ENCODE measurements around the gene UTP15.

DNA sequence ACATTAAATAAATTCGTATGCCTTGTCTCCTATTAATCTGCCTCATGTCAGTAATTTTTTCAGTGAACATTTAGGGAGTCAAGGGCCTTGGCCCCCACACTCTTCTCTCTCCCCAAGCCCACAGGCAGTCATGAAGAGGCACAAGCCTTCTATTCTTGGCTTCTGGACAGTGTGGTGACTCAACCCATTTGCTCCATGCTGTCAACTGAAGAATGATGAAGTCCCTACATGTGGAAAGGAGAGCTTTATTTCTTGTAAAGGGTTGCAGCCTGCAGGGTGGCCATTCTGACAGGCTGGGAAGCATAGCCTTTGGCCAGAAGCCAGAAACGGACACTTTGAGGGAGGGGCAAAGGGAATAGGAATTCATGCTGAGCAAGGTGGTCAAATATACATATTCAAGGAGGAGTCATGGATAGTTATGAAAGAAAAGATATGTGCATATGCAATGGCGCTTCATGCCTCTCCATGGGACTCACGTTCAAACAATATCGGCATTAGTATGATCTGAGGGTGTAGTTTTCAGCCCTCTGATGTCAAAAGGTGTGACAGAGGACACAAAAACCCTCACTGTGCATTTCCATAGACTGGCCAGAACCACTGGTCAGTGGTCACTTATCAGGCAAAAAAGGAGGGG, 31.4 kb upstream of the UTP15 start:
- TF ChIP-seq FOS (IDR thresholded peaks at IDR 0.05; ENCODE audit: borderline replicate concordance, insufficient read depth, low read length) (no peak), POLR2AphosphoS5 (IDR thresholded peaks at IDR 0.05; ENCODE audit: insufficient read depth, low read depth, low read length) (no peak), POLR2A (IDR thresholded peaks at IDR 0.05; ENCODE audit: low read depth, low read length) (no peak), GATA2 (IDR thresholded peaks at IDR 0.05; ENCODE audit: insufficient read depth, insufficient read length, low read depth, low read length) (no peak), MYC (IDR thresholded peaks at IDR 0.05; ENCODE audit: low read depth, low read length) (no peak), JUN (IDR thresholded peaks at IDR 0.05; ENCODE audit: borderline replicate concordance, insufficient read depth, insufficient read length, low read depth) (no peak), EZH2 (IDR thresholded peaks at IDR 0.05; ENCODE audit: borderline replicate concordance, low read depth, low read length, severe bottlenecking) (no peak)
- TF ChIP-seq, protein P1, sequence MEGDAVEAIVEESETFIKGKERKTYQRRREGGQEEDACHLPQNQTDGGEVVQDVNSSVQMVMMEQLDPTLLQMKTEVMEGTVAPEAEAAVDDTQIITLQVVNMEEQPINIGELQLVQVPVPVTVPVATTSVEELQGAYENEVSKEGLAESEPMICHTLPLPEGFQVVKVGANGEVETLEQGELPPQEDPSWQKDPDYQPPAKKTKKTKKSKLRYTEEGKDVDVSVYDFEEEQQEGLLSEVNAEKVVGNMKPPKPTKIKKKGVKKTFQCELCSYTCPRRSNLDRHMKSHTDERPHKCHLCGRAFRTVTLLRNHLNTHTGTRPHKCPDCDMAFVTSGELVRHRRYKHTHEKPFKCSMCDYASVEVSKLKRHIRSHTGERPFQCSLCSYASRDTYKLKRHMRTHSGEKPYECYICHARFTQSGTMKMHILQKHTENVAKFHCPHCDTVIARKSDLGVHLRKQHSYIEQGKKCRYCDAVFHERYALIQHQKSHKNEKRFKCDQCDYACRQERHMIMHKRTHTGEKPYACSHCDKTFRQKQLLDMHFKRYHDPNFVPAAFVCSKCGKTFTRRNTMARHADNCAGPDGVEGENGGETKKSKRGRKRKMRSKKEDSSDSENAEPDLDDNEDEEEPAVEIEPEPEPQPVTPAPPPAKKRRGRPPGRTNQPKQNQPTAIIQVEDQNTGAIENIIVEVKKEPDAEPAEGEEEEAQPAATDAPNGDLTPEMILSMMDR (IDR thresholded peaks at IDR 0.05; ENCODE audit: extremely low read depth in 1 of 2, insufficient read depth in 1 of 2, low read depth in 1 of 2, low read length in 2 of 2), result no peak

Measured in endothelial cell of umbilical vein (primary cell).